GM12865 (cell line): ENCODE measurements around the gene GPR61.

Experiments used
- DNase-seq: peaks from one replicate; pipeline ENCODE4 v3.0.0; 2010; ENCODE audit warnings: low read depth
- H3K4me3 ChIP-seq: 2 replicates; pipeline ENCODE4 v1.5.1; 2011; ENCODE audit warnings: mild to moderate bottlenecking, low read depth, low read length, control low read depth
- CTCF ChIP-seq: IDR thresholded peaks from 2 replicates; pipeline ENCODE4 v1.5.1; 2011; ENCODE audit warnings: low read length, control low read depth, low read depth, inconsistent platforms; ENCODE audit not compliant: insufficient read depth; ENCODE audit errors: missing control alignments

GPR61 gene

GRCh38 chr1:109586055-109586454, 46.4 kb downstream of the GPR61 start:
- no peak for TF ChIP-seq CTCF

GRCh38 chr1:109589177-109589576, 49.5 kb downstream of the GPR61 start:
- no peak for DNase-seq
- no peak for TF ChIP-seq CTCF
- H3K4me3 ChIP-seq: no peak overlapping the region

More at GRCh38 chr1:109586055-109586454, 46.4 kb downstream of the GPR61 start:
- DNase-seq: no peak
- no peak overlapping the region for H3K4me3 ChIP-seq

DNA sequence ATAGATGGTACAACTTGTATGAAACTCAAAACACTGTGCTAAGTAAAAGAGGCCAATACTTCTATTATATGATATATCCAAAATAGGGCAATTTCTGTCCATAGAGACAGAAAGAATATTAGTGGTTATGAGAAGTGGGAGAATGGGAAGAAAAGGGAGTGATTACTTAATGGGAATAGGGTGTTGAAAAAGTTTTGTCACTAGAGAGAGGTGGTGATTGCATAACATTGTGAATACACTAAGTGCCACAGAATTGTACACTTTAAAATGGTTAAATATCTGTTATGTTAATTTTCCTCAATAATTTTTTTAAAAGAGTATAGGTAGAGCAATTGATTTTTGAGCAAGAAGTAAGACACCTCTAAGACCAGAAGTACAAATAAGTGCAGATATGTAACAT, 50.0 kb downstream of the GPR61 start:
- no peak for DNase-seq
- H3K4me3 ChIP-seq: no peak overlapping the region

DNA sequence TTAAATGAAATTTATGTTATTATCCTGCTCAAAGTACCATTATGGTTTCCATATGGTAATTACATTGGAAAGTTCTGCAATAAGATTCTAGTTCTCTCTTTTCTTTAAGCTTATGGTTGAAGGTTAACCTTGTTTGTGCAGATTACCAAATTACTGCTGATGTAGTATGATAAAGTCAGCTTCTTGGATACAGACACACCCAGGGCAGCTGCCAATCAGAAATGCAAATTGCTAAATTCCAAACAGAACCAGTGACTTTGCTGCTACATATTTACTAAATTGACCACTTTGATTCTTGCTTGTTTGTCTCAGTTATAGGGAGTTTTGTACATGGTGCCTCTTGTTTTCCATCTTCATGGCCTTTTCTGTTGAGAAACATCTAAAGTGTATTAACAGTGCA, 53.2 kb downstream of the GPR61 start:
- no peak for DNase-seq
- H3K4me3 ChIP-seq: no peak overlapping the region
- TF ChIP-seq CTCF: no peak

More for the DNA sequence above, 50.0 kb downstream of the GPR61 start:
- TF ChIP-seq CTCF: no peak

- no peak for TF ChIP-seq CTCF
- DNase-seq: no peak
- no peak overlapping the region for H3K4me3 ChIP-seq
Measured at GRCh38 chr1:109595531-109595930, 55.9 kb downstream of the GPR61 start.
